Measurements from ENCODE around the gene SELENOF.
"Not testable (repeated sequence)": the region's sequence is repeated elsewhere in the genome, so short reads cannot be mapped to it uniquely, and the experiment has no call there.

- not testable (repeated sequence) for TF ChIP-seq ELF1 (IDR thresholded peaks at IDR 0.05); GATA2 (CRISPR knock-in tag; IDR thresholded peaks at IDR 0.05); NRF1 (IDR thresholded peaks at IDR 0.05; ENCODE audit: low read depth, low read length); SIN3A (IDR thresholded peaks at IDR 0.05; ENCODE audit: borderline replicate concordance, low read depth, low read length); RAD21 (IDR thresholded peaks at IDR 0.05; ENCODE audit: low read length)
Observed at GRCh38 chr1:86817246-86817826, 96.6 kb downstream of the SELENOF start.

All from SK-N-SH (cell line).